Calu3 (cell line): ENCODE results near the gene PNMA8A. TPM values are rescaled to one million over a fixed set of nuclear protein-coding genes. Genes with fewer than 3 reads are reported as not detected.

Experiments
- BruUV-seq: library from RNA; stranded (reverse); fragments of 400-500 nt; replicated peaks from 2 replicates; lab custom pipeline; 2021; lab: Mats Ljungman, UMichigan
- CTCF ChIA-PET: fragments of 300-600 bp; sonication (Branson Sonifier 250); formaldehyde crosslinking; loops from one replicate; lab custom pipeline; 2022; ENCODE audit warnings: antibody characterized with exemption; lab: Charles Lee
- DNase-seq: peaks from one replicate; pipeline ENCODE4 v3.0.0; 2022
- H3K27ac Mint-ChIP-seq: one replicate; pipeline ENCODE4 v1.8.0; 2022; ENCODE audit warnings: mixed read lengths; ENCODE audit not compliant: unreplicated experiment
- H3K27me3 Mint-ChIP-seq: one replicate; pipeline ENCODE4 v1.8.0; 2022; ENCODE audit warnings: mixed read lengths; ENCODE audit not compliant: unreplicated experiment
- H3K36me3 Mint-ChIP-seq: one replicate; pipeline ENCODE4 v1.8.0; 2022; ENCODE audit warnings: mild to moderate bottlenecking, moderate library complexity, mixed read lengths; ENCODE audit not compliant: insufficient read depth, unreplicated experiment
- H3K4me1 Mint-ChIP-seq: one replicate; pipeline ENCODE4 v1.8.0; 2022; ENCODE audit warnings: mild to moderate bottlenecking, low read depth, mixed read lengths; ENCODE audit not compliant: unreplicated experiment
- H3K4me3 Mint-ChIP-seq: one replicate; pipeline ENCODE4 v1.8.0; 2022; ENCODE audit warnings: mild to moderate bottlenecking, low read depth, moderate library complexity, mixed read lengths; ENCODE audit not compliant: unreplicated experiment
- H3K9me3 Mint-ChIP-seq: one replicate; pipeline ENCODE4 v1.8.0; 2022; ENCODE audit warnings: low read depth, mixed read lengths; ENCODE audit not compliant: unreplicated experiment
- CTCF ChIP-seq: fragments of 200-600 bp; IDR thresholded peaks from one replicate; pipeline ENCODE4 v1.8.0; 2022; ENCODE audit warnings: antibody characterized with exemption; ENCODE audit not compliant: unreplicated experiment
- intact Hi-C: fragments of 100-400 bp; cut with micrococcal nuclease; formaldehyde crosslinking; loops from one replicate; pipeline ENCODE4 v1.10.0; 2022; ENCODE audit not compliant: unreplicated experiment
- total RNA-seq: library from RNA; stranded (reverse); gene quantifications from 2 replicates; pipeline ENCODE4 v1.2.3, GENCODE V29; 2022

The PNMA8A gene
- total RNA-seq, 1 experiment from 2014 or later, result 0.61 TPM

- CTCF ChIA-PET, result no interaction called here
- Mint-ChIP-seq H3K4me3 (no peak overlapping the region), H3K27ac (no peak overlapping the region), H3K27me3 (peaks cover 49% of the 10 kb centered on the region), H3K9me3 (no peaks in the 10 kb centered on the region), H3K4me1 (peaks cover 12% of the 10 kb centered on the region), H3K36me3 (peaks cover 4% of the 10 kb centered on the region)
- TF ChIP-seq CTCF, result no peak
- intact Hi-C loops, result no loop called here
- no peak for DNase-seq
- no TSS peak for BruUV-seq
These were observed 23.8 kb upstream of the PNMA8A start for GRCh38 chr19:46494941-46495785.

DNA sequence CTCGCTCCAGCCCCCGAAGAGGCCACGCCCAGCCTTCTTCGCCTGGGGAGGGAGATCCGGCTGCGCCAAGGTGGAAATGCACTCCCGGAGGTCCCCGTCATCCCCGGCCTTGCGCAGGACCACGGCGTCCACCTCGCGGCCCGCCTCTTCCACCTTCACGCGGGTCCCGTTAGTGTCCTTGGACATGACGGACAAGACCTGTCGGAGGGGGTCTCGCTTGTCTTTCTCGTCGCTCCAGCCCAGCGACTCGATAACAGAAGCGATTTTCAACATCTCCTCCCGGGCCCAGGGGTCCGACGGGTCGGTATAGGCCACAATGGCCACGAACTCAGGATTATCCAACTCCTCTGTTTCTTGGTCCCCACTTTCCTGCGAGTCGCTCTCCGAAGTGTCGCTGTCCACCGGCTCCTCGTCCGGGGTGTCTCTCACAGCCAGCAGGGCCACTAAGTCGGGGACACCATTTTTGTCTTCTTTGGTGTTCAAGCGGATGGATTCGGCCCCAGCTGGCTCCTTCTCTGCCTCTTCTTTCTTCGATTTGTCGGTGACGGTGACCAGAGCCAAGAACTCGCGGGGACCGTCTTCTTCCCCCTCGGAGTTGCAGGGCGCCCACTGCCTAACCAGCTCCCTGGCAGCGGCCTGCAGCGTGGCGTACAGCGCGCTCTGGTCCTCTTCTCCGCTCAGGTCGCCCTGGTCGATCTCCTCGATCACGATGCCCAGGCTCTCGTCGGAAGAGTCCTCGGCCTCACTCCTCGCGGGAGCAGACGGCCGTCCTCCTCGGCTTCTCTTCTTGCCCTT, 23.0 kb upstream of the PNMA8A start:
- Mint-ChIP-seq H3K9me3 (no peaks in the 10 kb centered on the region), H3K4me3 (no peak overlapping the region), H3K27me3 (peaks cover 57% of the 10 kb centered on the region), H3K36me3 (peaks cover 4% of the 10 kb centered on the region), H3K4me1 (peaks cover 5% of the 10 kb centered on the region), H3K27ac (no peak overlapping the region)
- DNase-seq, result no peak
- no peak for TF ChIP-seq CTCF
- no TSS peak for BruUV-seq
- CTCF ChIA-PET, result no interaction called here
- intact Hi-C loops, result no loop called here

DNA sequence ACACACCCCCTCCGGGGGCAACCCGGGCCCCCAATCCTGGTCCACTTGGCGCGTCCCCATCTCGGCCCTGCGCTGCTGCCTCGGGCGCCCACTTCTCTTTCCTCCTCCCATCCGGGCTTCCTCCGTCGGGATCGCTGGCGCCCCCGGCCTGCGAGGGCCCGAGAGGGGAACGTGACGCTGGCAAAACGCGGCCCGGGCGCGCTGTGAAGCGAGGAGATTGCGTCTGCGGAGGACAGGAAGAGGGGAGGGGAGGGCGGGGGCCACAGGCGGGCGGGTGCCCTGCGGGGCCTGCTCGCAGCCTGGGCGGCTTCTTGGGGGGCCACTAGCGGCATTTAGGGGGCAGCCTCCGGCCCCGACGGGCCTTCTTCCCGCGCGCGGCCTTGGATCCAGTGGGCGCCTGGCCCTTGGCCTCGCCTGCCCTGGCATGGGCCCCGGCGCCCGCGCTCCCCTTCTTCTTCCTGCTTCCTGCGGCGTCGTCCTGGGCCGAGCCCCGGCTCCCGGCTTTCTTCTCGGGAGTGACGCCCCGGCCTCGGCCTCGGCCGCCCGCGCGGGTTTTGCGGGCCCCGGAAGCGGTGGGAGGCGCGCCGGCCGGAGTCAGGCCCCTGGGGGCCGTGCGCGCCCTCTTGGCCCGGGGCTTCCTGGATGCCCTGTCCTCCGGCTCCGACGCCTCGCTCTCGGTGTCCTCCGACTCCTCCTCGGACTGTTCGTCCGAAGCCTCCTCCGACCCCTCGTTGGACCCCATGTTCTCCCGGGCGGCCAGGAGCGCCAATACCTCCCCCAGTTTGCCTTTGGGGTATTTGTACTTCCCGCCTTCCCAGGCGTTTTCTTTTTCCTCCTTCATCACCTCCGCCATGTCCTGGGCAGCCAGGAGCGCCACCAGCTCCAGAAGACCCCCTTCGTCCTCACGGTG, 22.1 kb upstream of the PNMA8A start:
- peaks cover 66% of the 10 kb centered on the region for H3K27me3 Mint-ChIP-seq
- intact Hi-C loops, result no loop called here
- no peak for DNase-seq
- no peak overlapping the region for H3K4me3 Mint-ChIP-seq
- TF ChIP-seq CTCF, result no peak
- BruUV-seq, result no TSS peak
- peaks cover 4% of the 10 kb centered on the region for H3K36me3 Mint-ChIP-seq
- H3K27ac Mint-ChIP-seq, result no peak overlapping the region
- no peaks in the 10 kb centered on the region for H3K9me3 Mint-ChIP-seq
- CTCF ChIA-PET, result no interaction called here
- H3K4me1 Mint-ChIP-seq, result peaks cover 5% of the 10 kb centered on the region

DNA sequence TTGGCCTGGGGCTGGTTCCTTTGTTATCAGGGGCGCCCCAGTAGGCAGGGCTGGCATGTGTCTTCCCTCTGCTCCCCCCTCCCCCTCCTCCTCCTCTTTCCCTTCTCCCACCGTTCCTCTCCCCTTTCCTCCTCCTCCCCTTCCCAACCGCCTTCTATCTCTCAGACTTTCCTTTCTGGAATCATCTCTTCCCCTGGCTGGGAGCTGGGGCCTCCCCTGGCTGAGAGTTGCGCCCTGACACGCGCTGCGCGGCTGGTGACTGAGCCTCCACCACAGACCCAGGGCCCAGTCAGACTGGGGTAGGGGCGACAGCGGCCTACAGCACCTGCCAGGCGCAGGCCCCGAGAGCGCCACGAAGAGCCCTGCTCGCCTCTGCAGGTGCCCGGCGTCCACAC, 21.5 kb upstream of the PNMA8A start:
- H3K4me1 Mint-ChIP-seq, result peaks cover 10% of the 10 kb centered on the region
- no peak for TF ChIP-seq CTCF
- no peak for DNase-seq
- no peaks in the 10 kb centered on the region for H3K9me3 Mint-ChIP-seq
- intact Hi-C loops, result no loop called here
- no peak overlapping the region for H3K27ac Mint-ChIP-seq
- no TSS peak for BruUV-seq
- peaks cover 4% of the 10 kb centered on the region for H3K36me3 Mint-ChIP-seq
- H3K4me3 Mint-ChIP-seq, result no peak overlapping the region
- CTCF ChIA-PET, result interaction anchor here (1.1 kb wide), 1 partner anchor 97 kb away, joined by 4 read pairs; no protein-coding TSS in a partner anchor
- H3K27me3 Mint-ChIP-seq, result peaks cover 72% of the 10 kb centered on the region
